ENCODE results near the gene VAMP3.
A peak's percentile ranks its signal among the peaks of the same experiment; 100 is the strongest.

The VAMP3 gene
- total RNA-seq = 56.7 to 60.2 reads per million in 2 donors

GRCh38 chr1:7770997-7771822, at the start of gene VAMP3:
TSS of gene VAMP3 (plus strand) at chr1:7771296. CDS start at chr1:7771384, 88 bp downstream.
- DNase-seq = peak; percentile 65 to 84 (median 81)

DNA sequence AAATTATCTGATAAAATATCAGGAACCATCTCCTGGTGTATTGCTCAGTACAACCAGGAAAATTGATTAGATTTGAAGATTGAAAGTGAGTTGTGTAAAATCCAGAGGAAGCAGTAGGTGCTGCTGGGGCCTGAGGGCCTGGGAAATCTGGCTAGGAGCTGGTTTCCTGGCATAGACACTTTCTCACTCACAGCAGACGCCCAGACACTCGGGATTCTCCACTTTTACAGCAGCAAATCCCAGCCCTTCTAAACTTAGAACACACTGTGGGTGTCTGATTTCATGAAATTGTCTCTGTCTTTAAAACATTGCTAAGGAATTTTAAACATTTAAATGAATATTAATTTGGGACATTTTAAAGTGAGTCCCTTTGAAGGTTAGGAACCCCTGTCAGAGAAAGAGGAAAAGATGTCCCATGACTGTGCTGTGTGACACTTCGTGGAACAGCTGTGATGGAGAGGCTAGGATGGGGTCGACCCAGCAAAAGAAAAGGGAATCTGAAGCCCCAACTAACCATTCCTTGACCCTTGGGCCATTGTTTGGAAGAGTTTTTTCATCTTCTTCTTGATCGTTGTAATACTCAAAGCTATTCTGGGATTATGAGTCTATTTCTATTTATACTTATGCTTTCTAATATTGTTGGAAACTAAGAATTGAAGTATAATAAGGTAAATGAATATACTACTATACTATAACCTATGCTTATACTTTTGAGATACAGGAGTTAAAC, 49.0 kb upstream of the VAMP3 start:
- no peak for DNase-seq

DNA sequence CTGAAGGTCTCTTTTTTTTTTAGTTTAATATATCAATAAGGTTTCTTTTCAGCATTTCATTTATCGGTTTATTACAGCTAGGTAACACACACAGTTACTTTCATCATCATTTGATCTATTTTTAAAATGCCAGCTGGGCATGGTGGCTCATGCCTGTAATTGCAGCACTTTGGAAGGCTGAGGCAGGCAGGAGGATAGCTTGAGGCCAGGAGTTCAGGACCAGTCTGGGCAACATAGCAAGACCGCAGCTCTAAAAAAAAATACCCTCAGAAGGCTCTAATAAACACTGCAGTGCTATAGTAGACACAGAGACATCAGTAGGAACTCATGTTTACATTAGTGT, 48.5 kb upstream of the VAMP3 start:
- DNase-seq = no peak

DNA sequence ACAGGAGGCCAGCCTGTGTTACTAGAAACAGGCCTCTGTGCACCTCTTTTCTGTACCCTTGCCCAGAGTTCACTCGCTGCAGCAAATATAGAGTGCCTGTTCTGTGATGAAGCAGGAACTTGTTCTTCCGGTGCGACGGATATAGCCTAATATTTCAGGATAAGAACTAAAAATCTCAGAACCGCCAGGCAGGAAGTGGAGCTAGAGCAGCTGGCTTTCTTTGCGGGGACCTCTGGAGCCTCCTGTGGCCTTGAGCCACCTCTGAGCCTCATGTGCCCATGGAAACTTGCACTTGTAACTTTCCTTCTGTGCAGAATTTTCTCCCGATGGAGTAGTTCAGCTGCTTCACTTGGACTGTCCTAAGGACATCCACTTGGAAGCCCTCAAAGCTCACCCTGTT, 44.5 kb upstream of the VAMP3 start:
- DNase-seq = no peak

DNA sequence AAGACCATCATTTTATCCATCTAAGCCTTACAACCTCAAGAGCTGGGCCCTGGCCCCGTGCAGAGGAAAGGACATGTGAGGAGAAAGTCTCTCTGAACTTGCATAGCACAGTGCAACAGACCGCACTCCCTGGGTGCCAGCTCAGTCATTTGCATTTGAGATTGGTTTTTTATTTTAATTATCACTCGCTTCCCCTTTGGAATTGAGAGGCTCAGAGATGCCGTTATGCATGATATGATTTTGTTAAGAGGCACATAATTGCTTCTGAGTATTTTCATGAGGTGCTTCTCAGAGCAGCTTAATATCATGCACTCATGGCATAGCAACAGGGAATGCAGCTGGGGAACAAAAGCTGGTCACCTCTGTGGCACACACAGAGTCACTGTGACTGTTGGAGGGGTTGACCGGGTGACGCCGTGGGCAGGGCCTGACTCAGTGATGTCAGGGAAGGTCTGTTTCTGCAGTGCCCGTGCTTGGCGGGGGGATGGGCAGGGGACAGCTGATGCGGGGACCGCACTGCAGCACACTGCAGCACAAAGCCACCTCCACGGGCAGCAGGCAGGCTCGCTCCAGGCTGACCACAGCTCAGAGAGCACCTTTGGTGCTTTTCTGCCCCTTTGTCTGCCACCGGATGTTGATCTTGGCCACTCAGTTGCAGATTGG, 43.2 kb upstream of the VAMP3 start:
- DNase-seq = no peak

DNA sequence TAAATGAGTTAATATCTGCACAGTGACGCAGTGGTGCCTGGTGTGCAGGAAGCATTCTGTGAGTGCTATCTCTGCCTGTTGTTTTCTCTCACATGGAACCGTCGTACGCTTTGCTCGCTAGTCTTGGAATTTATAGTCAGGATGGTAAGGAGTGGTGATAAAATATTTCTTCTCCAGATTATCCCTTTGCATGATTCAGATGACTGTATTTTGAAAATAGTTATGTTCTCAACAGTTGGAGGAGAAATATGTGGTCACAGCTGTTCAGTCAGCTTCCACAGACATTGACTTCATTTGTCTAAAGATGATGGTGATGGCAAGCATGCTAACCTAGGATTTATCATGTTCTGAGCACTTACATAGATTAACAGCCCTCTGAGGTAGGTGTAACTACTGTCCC, 41.3 kb upstream of the VAMP3 start:
- no peak for DNase-seq

DNA sequence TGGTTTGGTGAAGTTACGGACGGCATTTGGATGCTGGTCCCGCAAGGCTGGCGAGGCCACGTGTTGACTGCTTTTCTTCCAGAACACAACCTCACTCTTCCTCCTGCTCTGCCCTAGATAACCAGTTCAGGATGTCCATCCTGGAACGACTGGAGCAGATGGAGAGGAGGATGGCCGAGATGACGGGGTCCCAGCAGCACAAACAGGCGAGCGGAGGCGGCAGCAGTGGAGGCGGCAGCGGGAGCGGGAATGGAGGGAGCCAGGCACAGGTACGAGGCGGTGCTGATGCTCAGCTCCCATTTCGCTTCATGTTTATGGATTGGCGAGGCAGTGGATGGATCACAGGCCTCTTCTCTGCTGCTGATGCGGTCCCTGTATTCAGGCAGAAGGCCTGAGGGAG, 38.8 kb upstream of the VAMP3 start:
- no peak for DNase-seq

GRCh38 chr1:7733276-7733675, 37.8 kb upstream of the VAMP3 start:
- no peak for DNase-seq

GRCh38 chr1:7738044-7738443, 33.1 kb upstream of the VAMP3 start:
- DNase-seq = no peak

DNA sequence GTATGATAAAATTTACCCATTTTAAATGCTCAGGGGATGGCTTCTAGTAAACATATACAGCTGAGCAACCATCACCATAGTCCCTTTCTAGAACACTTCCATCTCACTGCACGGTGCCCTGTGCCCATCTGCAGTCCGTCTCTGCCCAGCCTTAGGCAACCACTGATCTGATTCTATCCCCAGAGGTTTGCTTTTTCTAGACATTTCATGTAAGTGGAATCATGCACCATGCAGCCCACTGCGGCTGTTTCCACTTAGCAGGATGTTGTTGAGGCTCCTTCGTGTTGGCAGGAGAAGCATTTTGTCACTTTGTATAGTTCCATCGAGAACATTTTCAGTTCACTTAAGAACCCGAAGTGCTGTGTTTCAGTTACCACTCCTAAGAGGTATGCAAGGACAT, 27.8 kb upstream of the VAMP3 start:
- no peak for DNase-seq

DNA sequence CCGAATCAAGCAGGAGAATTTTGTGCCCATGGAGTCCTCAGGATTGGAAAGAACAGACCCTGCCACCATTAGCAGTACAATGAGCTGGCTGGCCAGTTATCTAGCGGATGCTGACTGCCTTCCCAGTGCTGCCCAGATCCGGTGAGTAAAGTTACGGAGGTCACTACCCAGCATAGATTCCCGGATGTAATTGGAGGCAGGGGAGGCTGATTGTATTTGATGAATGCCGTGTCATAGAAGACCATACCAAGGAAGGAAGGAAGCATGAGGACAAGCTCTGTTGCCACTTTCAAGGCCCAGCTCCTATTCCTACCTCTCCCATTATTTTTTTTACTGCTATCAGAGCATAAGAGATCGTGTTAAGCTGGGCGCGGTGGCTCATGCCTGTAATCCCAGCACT, 26.2 kb upstream of the VAMP3 start:
- DNase-seq = no peak

DNA sequence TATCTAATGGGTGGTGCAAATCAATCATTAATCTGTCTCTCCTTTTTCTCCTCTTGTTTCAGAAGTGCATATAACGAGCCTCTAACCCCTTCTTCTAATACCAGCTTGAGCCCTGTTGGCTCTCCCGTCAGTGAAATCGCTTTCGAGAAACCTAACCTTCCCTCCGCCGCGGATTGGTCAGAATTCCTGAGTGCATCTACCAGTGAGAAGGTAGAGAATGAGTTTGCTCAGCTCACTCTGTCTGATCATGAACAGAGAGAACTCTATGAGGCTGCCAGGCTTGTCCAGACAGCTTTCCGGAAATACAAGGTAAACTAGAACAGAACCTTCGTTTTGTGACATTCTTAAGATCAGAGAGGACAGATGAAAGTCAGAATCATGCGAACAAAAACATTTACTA, 25.3 kb upstream of the VAMP3 start:
- no peak for DNase-seq

DNA sequence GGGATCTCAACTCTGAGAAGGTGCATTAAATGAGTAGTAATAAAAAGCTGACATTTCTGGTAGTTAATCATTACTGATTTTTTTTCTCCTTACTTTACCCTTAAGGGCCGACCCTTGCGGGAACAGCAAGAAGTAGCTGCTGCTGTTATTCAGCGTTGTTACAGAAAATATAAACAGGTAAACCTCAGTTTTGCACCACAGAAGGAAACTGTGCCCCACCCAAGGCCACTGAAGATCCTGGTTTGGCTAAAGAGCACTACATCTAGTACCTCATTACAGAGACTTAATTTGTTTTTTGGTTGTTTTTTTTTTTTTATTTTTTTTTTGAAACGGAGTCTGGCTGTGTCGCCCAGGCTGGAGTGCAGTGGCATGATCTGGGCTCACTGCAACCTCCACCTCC, 23.5 kb upstream of the VAMP3 start:
- DNase-seq = no peak

DNA sequence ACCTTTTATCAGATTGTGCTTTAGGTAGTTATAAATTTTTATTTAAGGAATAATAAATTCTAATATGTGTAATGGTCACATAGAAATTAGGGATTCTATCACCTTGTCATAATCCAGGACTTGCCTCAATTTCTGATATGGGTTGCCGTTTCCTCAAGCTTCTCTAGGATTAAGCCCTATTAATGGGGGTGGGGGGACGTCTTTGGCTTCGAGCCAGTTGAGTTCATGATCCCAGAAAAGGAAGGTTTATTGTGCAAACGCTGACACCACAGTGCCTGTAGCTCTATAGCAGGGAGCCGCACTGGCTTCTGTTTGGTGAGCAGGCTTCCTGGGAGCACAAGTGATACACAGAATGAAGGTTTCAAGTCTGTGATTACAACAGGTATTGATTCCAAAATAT, 22.0 kb upstream of the VAMP3 start:
- DNase-seq = no peak

- DNase-seq = no peak
Measured at GRCh38 chr1:7751174-7751573, 19.9 kb upstream of the VAMP3 start.

DNA sequence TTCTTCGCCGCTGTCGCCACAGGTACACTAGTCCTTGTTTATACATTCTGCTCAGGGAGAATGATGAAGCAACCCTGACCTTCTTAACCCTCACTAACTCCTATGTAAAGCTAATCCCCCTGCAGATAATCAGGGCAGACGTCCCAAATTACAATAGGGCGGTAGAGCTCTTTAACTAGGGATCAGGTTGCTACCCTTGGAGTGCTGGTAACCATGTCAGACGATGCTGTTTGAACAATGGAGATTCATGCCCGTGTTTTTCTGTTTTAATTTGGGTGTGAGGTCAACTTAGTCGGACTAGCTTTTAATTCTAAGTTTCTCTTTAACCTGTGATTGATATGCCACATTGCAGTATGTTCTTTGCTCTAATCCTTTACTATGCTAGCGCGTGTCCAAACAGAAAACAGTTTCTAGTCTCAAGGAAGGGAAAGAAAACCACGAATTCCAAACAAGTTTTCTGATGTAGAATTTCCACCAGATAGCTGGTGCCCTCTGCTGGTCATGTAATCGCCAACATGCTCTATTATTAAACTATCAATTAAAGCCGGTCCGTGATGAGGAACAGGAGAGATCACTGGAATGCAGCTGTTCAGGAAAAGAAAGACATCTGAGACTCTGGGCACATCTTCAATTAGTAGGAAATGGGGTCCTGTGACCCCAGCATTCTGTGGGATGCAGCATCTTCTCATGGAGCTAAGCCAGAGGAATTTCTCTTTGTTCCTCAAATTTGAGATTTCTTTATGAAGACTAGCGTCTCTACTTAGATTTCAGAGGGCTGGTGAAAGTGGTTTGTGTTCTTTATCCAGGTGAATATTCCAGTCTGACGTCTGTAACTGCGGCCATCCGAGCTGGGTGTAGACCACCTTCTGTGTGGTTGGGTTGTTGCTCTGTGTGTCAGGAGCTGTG, 18.3 kb upstream of the VAMP3 start:
- peak in 4 of 5 experiments; percentile 20 to 31 (median 28) for DNase-seq

- no peak for DNase-seq
Measured at GRCh38 chr1:7753641-7754040, 17.5 kb upstream of the VAMP3 start.

DNA sequence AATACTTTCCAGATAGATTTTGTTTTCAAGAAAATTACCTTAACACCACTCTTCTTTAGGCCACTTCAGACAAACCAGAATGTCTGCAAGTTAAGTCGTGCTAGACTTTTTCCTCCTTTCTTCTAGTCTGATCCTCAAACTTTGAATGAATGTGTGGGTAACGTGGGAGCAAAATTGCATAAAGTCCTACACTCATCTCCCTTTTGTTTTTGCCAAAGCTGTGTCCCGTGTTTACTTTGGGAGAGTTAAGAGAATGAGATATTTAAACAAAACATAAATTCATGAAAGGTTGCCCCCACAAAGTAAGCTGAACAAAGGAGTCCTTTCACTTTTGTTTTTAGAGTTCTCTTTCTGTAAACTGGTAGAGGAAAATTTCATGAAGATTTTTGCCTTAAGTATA, 16.9 kb upstream of the VAMP3 start:
- no peak for DNase-seq

DNA sequence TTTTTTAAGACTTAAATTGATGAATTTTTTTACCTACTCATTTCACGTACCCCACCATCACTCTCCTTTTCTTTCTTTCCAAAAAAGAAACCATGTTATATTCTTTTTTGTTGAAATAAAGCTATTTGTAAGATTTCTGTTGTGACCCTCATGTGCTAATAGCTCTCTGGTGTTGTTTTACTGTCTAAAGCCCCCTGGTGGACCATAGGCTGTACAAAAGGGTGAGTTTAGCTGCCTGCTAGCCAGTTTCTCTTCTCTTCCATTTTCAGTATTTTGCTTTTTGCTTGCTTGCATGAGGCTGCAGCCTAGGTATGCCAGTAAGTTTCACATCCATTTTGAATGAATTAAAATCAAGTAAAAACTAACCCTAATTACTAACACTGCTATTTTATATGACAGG, 15.6 kb upstream of the VAMP3 start:
- peak in 1 of 5 experiments; percentile 12 for DNase-seq

DNA sequence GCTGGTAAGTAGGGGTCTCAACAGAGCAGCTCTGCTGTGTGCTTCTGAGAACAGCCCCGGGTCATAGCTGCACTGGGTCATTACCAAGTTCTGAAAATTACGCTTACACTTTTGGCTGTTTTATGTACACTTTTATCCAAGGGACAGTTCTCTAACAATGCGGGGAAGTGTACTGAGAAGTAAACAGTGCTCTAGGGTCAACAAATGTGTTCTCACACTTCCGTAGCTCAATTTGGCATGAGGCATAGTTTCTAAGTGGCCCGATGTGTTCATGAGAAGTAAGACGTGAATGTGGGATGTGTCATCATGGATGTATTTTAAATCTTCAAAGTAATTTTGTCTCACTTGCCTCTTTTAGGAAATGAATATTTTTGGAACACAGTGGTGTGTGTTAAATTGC, 10.9 kb upstream of the VAMP3 start:
- no peak for DNase-seq

- no peak for DNase-seq
Measured at GRCh38 chr1:7761103-7761502, 10.0 kb upstream of the VAMP3 start.

DNA sequence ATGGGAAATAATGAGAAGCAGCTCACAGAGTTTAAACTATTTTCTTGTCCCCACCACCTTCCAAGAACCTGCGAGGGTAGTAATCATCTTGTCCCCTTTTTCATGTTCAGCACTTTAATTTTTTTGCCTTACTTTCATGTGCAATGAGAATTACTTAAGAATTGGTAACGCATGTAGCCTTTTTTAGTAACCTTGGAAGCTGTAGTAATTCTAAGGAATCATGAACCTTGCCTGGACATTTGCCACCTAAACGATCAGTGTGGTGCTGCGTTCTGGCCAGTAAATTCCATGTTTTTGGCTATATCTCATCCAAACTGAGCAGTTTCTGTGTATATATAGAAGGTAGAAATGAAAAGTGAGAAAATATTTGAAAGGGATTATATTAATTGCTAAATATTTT, 3.9 kb upstream of the VAMP3 start:
- no peak for DNase-seq

GRCh38 chr1:7768583-7768982, 2.5 kb upstream of the VAMP3 start:
- DNase-seq = no peak

All from T-helper 2 cell (primary cell).